Lower lobe of right lung (tissue), 2 donors: ENCODE data around the gene PDAP1. TPM values are rescaled to one million over a fixed set of nuclear protein-coding genes. Genes with fewer than 3 reads are reported as not detected.

ENCODE experiments used
- ATAC-seq, 2 donors: fragments of 200-7000 bp; cut with Tn5 transposase; one replicate each; pipeline ENCODE4 v1.9.1; 2020 to 2022; ENCODE audit warnings: mild to moderate bottlenecking in 2 of 2, moderate library complexity in 2 of 2
- DNase-seq: peaks from one replicate; pipeline ENCODE4 v3.0.0-alpha.2; 2020
- H3K27ac ChIP-seq: fragments of 200-600 bp; one replicate; pipeline ENCODE4 v1.8.0; 2022
- H3K27me3 ChIP-seq: fragments of 200-600 bp; one replicate; pipeline ENCODE4 v1.8.0; 2022; ENCODE audit warnings: low read depth
- H3K36me3 ChIP-seq: fragments of 200-600 bp; one replicate; pipeline ENCODE4 v1.8.0; 2022; ENCODE audit warnings: mild to moderate bottlenecking
- H3K4me1 ChIP-seq: fragments of 200-600 bp; one replicate; pipeline ENCODE4 v1.8.0; 2022
- H3K4me3 ChIP-seq: fragments of 200-600 bp; one replicate; pipeline ENCODE4 v1.8.0; 2022; ENCODE audit warnings: mild to moderate bottlenecking
- H3K9me3 ChIP-seq: fragments of 200-600 bp; one replicate; pipeline ENCODE4 v1.8.0; 2022
- CTCF ChIP-seq: fragments of 200-600 bp; IDR thresholded peaks from one replicate; pipeline ENCODE4 v1.8.0; 2022; ENCODE audit warnings: antibody characterized with exemption, mild to moderate bottlenecking
- intact Hi-C: fragments of 100-400 bp; cut with DNase I; formaldehyde crosslinking; loops from one replicate; pipeline ENCODE4 v1.11.0; 2022
- long read RNA-seq: library from polyadenylated mRNA; unstranded; transcript quantifications from one replicate; pipeline ENCODE4 v2.0.0, GENCODE V29; 2021
- total RNA-seq: library from RNA; stranded (reverse); fragmentation: NEBNext Ultra II Directional; extraction: Animal tissue kit (Norgen Biotek cat#: 25700); gene quantifications from one replicate; pipeline ENCODE4 v1.2.1, GENCODE V29; 2021
- donor health status: DM: no; HTN: yes; CAD: no; lungs with severe emphysema.

The PDAP1 gene, protein sequence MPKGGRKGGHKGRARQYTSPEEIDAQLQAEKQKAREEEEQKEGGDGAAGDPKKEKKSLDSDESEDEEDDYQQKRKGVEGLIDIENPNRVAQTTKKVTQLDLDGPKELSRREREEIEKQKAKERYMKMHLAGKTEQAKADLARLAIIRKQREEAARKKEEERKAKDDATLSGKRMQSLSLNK
- 61.6 TPM for total RNA-seq
- long read RNA-seq, transcript PDAP1-201 (6 exons, 2,546 nt): major isoform, 32 of 71 reads
- long read RNA-seq, partial matches to known transcripts: 2 of 71 reads
- long read RNA-seq, other reads (novel, unspliced or antisense): 37 of 71 reads

DNA sequence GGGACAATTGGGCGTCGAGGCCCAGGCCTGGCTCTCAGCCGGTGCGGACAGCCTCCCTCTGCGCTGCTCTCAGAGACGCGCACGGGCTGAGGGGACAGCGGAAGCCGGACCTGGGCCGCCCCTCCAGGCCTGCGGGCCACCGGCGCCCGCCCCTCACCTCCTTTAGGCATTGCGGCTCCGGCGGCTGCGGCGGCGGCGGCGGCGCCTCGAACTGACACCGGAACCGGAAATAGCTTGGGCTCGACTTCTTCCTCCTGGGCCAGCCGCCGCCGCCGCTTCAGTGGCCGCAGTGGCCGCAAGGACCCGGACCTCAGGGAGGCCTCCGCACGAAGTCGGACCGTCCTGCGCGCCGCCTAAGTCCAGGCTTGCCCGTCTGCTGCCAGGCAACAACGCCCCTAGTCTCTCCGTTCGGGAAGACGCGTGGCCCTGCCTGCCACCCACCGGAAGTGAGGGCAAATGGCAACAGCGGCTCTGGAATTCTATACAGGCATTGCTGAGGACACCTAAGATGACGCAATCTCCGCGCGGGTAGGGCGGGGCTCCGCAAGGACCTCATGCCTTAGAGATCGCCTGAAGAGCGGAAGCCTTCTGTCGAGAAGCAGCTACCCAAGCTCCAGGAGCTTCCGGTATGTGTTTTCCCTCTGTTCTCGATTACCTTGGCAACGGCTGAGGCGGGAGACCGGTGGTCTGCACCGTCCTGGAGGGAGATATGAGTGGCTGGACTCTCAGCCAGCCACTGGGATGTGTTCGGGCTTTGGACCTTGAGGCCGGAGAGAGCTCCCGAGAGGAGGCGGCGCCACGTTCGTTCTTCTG is at the start of gene PDAP1, which contains the start of gene BUD31:
TSS of gene PDAP1 (minus strand) at position 219 of the 813 bp plus-strand sequence. CDS start at position 170, 49 bp downstream.
TSS of gene BUD31 (plus strand) at position 591 of the 813 bp plus-strand sequence. CDS start 2,124 bp downstream, outside the sequence.
- intact Hi-C loops: no loop called here
- H3K36me3 ChIP-seq: peaks cover 53% of the 10 kb centered on the region
- ATAC-seq: peak; percentile 97 to 98

GRCh38 chr7:99457650-99458493 is 49.5 kb upstream of the PDAP1 start:
- no peaks in the 10 kb centered on the region for H3K9me3 ChIP-seq
- peaks cover 11% of the 10 kb centered on the region for H3K4me1 ChIP-seq
- H3K4me3 ChIP-seq: no peak overlapping the region
- H3K36me3 ChIP-seq: peaks cover 79% of the 10 kb centered on the region
- H3K27ac ChIP-seq: no peak overlapping the region
- ATAC-seq (no peak), DNase-seq (no peak)
- intact Hi-C loops: no loop called here
- no peaks in the 10 kb centered on the region for H3K27me3 ChIP-seq
- TF ChIP-seq CTCF: no peak

More for the DNA sequence above, at the start of gene PDAP1, which contains the start of gene BUD31:
- peak; percentile 95 for DNase-seq
- Histone ChIP-seq H3K4me1 (peaks cover 43% of the 10 kb centered on the region), H3K27me3 (no peaks in the 10 kb centered on the region), H3K4me3 (peak within 1 kb of the TSS; percentile 94), H3K27ac (peak within 1 kb of the TSS; percentile 98), H3K9me3 (no peaks in the 10 kb centered on the region)
- peak; percentile 25 for TF ChIP-seq CTCF

DNA sequence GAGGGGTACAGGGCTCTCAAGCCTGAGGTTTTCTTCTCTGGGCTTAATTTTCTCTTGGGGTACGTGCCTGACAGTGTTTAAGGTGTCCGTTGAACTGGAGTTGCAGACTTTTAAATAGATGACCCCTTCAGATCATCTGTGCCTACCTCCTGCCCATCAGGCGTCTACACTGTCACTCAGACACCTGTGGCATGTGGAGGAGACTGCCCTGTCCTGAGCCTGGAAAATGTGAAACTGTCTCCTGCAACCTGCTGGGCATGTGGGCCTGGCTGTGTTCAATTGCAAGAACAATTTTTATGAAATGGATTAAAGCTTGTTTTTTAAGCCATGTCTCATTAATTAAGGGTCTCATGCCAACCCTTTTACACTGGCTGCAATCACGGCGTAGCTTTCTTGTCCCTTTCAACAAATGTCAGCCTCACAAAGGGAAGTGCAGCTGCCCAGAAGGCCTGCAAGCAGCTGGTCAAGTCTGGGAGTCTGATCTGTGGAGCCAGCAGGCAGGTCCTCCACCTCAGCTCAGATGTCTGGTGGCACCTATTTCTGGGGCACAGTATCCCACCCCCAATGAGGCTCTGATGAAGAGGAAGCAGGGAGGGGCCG is 48.8 kb upstream of the PDAP1 start:
- Histone ChIP-seq H3K36me3 (peaks cover 86% of the 10 kb centered on the region), H3K27me3 (no peaks in the 10 kb centered on the region), H3K9me3 (no peaks in the 10 kb centered on the region), H3K4me3 (no peak overlapping the region), H3K4me1 (peaks cover 11% of the 10 kb centered on the region), H3K27ac (no peak overlapping the region)
- DNase-seq (no peak), ATAC-seq (no peak)
- intact Hi-C loops: no loop called here
- no peak for TF ChIP-seq CTCF

GRCh38 chr7:99456288-99456687 is 47.9 kb upstream of the PDAP1 start:
- H3K36me3 ChIP-seq: peaks cover 94% of the 10 kb centered on the region
- TF ChIP-seq CTCF: no peak
- peaks cover 11% of the 10 kb centered on the region for H3K4me1 ChIP-seq
- no peak for ATAC-seq
- H3K27me3 ChIP-seq: no peaks in the 10 kb centered on the region
- DNase-seq: no peak
- H3K4me3 ChIP-seq: no peak overlapping the region
- no peak overlapping the region for H3K27ac ChIP-seq
- intact Hi-C loops: no loop called here
- no peaks in the 10 kb centered on the region for H3K9me3 ChIP-seq

- TF ChIP-seq CTCF: no peak
- intact Hi-C loops: no loop called here
- no peaks in the 10 kb centered on the region for H3K9me3 ChIP-seq
- no peaks in the 10 kb centered on the region for H3K27me3 ChIP-seq
- no peak for ATAC-seq
- H3K36me3 ChIP-seq: peaks cover 99% of the 10 kb centered on the region
- H3K4me1 ChIP-seq: peaks cover 9% of the 10 kb centered on the region
- H3K4me3 ChIP-seq: no peak overlapping the region
- H3K27ac ChIP-seq: no peak overlapping the region
- no peak for DNase-seq
Measured at GRCh38 chr7:99455874-99456273, 47.5 kb upstream of the PDAP1 start.
